DMS 273 (cell line): ENCODE data around the gene CAPRIN2.

Experiments used
- DNase-seq: peaks from one replicate; lab custom pipeline; 2025; ENCODE audit not compliant: unreplicated experiment; lab: John Stamatoyannopoulos, UW

Gene CAPRIN2

GRCh38 chr12:30763053-30763452 lies 8.3 kb upstream of the CAPRIN2 start:
- no peak for DNase-seq

GRCh38 chr12:30761730-30762129 lies 7.0 kb upstream of the CAPRIN2 start:
- DNase-seq: no peak

- no peak for DNase-seq
Measured at GRCh38 chr12:30757316-30757715, 2.6 kb upstream of the CAPRIN2 start.

- no peak for DNase-seq
Measured at GRCh38 chr12:30756074-30756473, 1.3 kb upstream of the CAPRIN2 start.

GRCh38 chr12:30755395-30755762 lies 628 bp upstream of the CAPRIN2 start:
- DNase-seq: no peak

- DNase-seq: no peak
Measured at GRCh38 chr12:30754383-30754749, 385 bp downstream of the CAPRIN2 start.

- peak; percentile 37 for DNase-seq
Measured at GRCh38 chr12:30753751-30754382, 884 bp downstream of the CAPRIN2 start.

- peak; percentile 48 for DNase-seq
Measured at GRCh38 chr12:30753233-30753632, 1.5 kb downstream of the CAPRIN2 start.

GRCh38 chr12:30752255-30752654 lies 2.5 kb downstream of the CAPRIN2 start:
- DNase-seq: no peak

GRCh38 chr12:30748147-30748546 lies 6.6 kb downstream of the CAPRIN2 start:
- DNase-seq: no peak

- DNase-seq: no peak
Measured at GRCh38 chr12:30746190-30746589, 8.6 kb downstream of the CAPRIN2 start.

- peak; percentile 3 for DNase-seq
Measured at GRCh38 chr12:30744321-30744720, 10.4 kb downstream of the CAPRIN2 start.

GRCh38 chr12:30740274-30740673 lies 14.5 kb downstream of the CAPRIN2 start:
- no peak for DNase-seq

GRCh38 chr12:30739020-30739419 lies 15.7 kb downstream of the CAPRIN2 start:
- no peak for DNase-seq

GRCh38 chr12:30732954-30733637 lies 21.7 kb downstream of the CAPRIN2 start:
- no peak for DNase-seq

- DNase-seq: no peak
Measured at GRCh38 chr12:30730011-30730410, 24.7 kb downstream of the CAPRIN2 start.

GRCh38 chr12:30729547-30729946 lies 25.2 kb downstream of the CAPRIN2 start:
- no peak for DNase-seq

GRCh38 chr12:30726647-30727046 lies 28.1 kb downstream of the CAPRIN2 start:
- DNase-seq: no peak

GRCh38 chr12:30725739-30726138 lies 29.0 kb downstream of the CAPRIN2 start:
- DNase-seq: no peak

- no peak for DNase-seq
Measured at GRCh38 chr12:30719060-30719459, 35.7 kb downstream of the CAPRIN2 start.

- no peak for DNase-seq
Measured at GRCh38 chr12:30707613-30708342, 47.0 kb downstream of the CAPRIN2 start.

GRCh38 chr12:30706476-30706875 lies 48.3 kb downstream of the CAPRIN2 start:
- DNase-seq: no peak
